K562 (cell line): ENCODE data around the gene ZNF598. TPM values are rescaled to one million over a fixed set of nuclear protein-coding genes. Genes with fewer than 3 reads are reported as not detected.

ENCODE experiments used
- BHLHE40 ChIP-seq: IDR thresholded peaks from 2 replicates; pipeline ENCODE4 v1.6.1; 2011; ENCODE audit warnings: low read length, improper control_type of control experiment
- CCNT2 ChIP-seq: IDR thresholded peaks from 2 replicates; pipeline ENCODE4 v1.6.1; 2011; ENCODE audit warnings: borderline replicate concordance, low read depth, mild to moderate bottlenecking, moderate library complexity, mixed read lengths, low read length; ENCODE audit not compliant: insufficient read length; ENCODE audit errors: extremely low read depth
- FOXK1 ChIP-seq: sonication (generic); formaldehyde crosslinking; IDR thresholded peaks from 2 replicates; pipeline ENCODE4 v1.8.0; 2022; ENCODE audit warnings: missing genetic modification reagents, mild to moderate bottlenecking, borderline replicate concordance
- FOXK2 ChIP-seq, 2 experiments: fragments of 450-650 bp; IDR thresholded peaks in 1 of 2; conservative IDR thresholded peaks in 1 of 2; 2 replicates each; pipeline ENCODE4 v1.6.1; 2016; ENCODE audit warnings: low read depth in 2 of 2, mild to moderate bottlenecking in 1 of 2
- FOXM1 ChIP-seq, 2 experiments: fragments of 450-650 bp in 1 of 2; sonication (generic) in 1 of 2; formaldehyde crosslinking in 1 of 2; IDR thresholded peaks; 2 replicates each; pipeline versions ENCODE4 v1.6.1 to v1.9.0; 2017 to 2022; ENCODE audit warnings: low read depth in 2 of 2, mild to moderate bottlenecking in 2 of 2, missing genetic modification reagents in 1 of 2, moderate library complexity in 1 of 2
- HCFC1 ChIP-seq: IDR thresholded peaks from 2 replicates; pipeline ENCODE4 v1.6.1; 2012; ENCODE audit warnings: low read depth, low read length, improper control_type of control experiment
- HSF4 ChIP-seq: fragments of 250-450 bp; sonication (Bioruptor Pico); IDR thresholded peaks from 2 replicates; pipeline ENCODE4 v2.1.2; 2022; ENCODE audit warnings: mild to moderate bottlenecking, moderate library complexity, borderline replicate concordance
- JUN ChIP-seq, 2 experiments: sonication (generic) in 1 of 2; formaldehyde crosslinking in 1 of 2; IDR thresholded peaks; 2 replicates each; pipeline versions ENCODE4 v1.6.1 to v1.8.0; 2012 to 2022; ENCODE audit warnings: borderline replicate concordance in 2 of 2, mild to moderate bottlenecking in 2 of 2, improper control_type of control experiment in 1 of 2, low read depth in 1 of 2, low read length in 1 of 2, missing genetic modification reagents in 1 of 2
- LARP7 ChIP-seq: fragments of 450-650 bp; IDR thresholded peaks from 2 replicates; pipeline ENCODE4 v1.6.1; 2016
- PHTF2 ChIP-seq: fragments of 250-450 bp; sonication (Bioruptor Pico); IDR thresholded peaks from 2 replicates; pipeline ENCODE4 v1.5.0; 2021; ENCODE audit warnings: mild to moderate bottlenecking
- SMAD4 ChIP-seq: fragments of 250-450 bp; sonication (Bioruptor Pico); conservative IDR thresholded peaks from 2 replicates; pipeline ENCODE4 v1.8.0; 2021; ENCODE audit warnings: inconsistent platforms, mild to moderate bottlenecking, moderate library complexity
- XRCC5 ChIP-seq: fragments of 200-400 bp; formaldehyde crosslinking; IDR thresholded peaks from 2 replicates; pipeline ENCODE4 v1.6.1; 2017; ENCODE audit warnings: low read depth, mild to moderate bottlenecking, low read length
- YY1 ChIP-seq, 3 experiments: IDR thresholded peaks; 2 replicates each; pipeline ENCODE4 v1.6.1; 2011; ENCODE audit warnings: low read length in 2 of 3, mild to moderate bottlenecking in 2 of 3, moderate library complexity in 2 of 3, borderline replicate concordance in 1 of 3, control low read depth in 1 of 3, low read depth in 1 of 3; ENCODE audit not compliant: insufficient read depth in 3 of 3, insufficient replicate concordance in 2 of 3, control insufficient read depth in 1 of 3, insufficient read length in 1 of 3; ENCODE audit errors: extremely low read depth in 1 of 3
- polyA plus RNA-seq, 8 experiments: library from polyadenylated mRNA; depleted of rRNA in 4 of 8; stranded (reverse) in 5 of 8; unstranded in 3 of 8; fragments of >200 nt; fragmentation: Nextera tagmentation in 2 of 8; fragmentation: Illumina TruSeq in 1 of 8; extraction: Ambion mirVana in 2 of 8; extraction: Trizol in 1 of 8; gene quantifications; 2 replicates each; pipeline versions ENCODE4 v1.2.1 to v1.2.3, GENCODE V29; 2011 to 2014; ENCODE audit warnings: inconsistent platforms in 1 of 8, missing spikeins in 1 of 8
- total RNA-seq, 7 experiments: library from RNA; depleted of rRNA in 6 of 7; stranded (reverse); fragments of >200 nt in 6 of 7; fragmentation: Illumina TruSeq in 2 of 7; extraction: Trizol in 2 of 7; gene quantifications; 2 replicates each; pipeline versions ENCODE4 v1.2.1 to v1.2.3, GENCODE V29; 2011 to 2021; ENCODE audit warnings: low replicate concordance in 1 of 7
- TF ChIP-seq, protein P1 (sequence below): sonication (generic); formaldehyde crosslinking; IDR thresholded peaks from 2 replicates; pipeline ENCODE4 v1.8.0; 2022; ENCODE audit warnings: mild to moderate bottlenecking, missing genetic modification reagents

The ZNF598 gene
- total and polyA plus RNA-seq, 9 of the 15 experiments (the other 6 are each of a cell fraction or from before 2014, with no cell fraction given) = 0.11 to 115 (median 29.6) TPM

DNA sequence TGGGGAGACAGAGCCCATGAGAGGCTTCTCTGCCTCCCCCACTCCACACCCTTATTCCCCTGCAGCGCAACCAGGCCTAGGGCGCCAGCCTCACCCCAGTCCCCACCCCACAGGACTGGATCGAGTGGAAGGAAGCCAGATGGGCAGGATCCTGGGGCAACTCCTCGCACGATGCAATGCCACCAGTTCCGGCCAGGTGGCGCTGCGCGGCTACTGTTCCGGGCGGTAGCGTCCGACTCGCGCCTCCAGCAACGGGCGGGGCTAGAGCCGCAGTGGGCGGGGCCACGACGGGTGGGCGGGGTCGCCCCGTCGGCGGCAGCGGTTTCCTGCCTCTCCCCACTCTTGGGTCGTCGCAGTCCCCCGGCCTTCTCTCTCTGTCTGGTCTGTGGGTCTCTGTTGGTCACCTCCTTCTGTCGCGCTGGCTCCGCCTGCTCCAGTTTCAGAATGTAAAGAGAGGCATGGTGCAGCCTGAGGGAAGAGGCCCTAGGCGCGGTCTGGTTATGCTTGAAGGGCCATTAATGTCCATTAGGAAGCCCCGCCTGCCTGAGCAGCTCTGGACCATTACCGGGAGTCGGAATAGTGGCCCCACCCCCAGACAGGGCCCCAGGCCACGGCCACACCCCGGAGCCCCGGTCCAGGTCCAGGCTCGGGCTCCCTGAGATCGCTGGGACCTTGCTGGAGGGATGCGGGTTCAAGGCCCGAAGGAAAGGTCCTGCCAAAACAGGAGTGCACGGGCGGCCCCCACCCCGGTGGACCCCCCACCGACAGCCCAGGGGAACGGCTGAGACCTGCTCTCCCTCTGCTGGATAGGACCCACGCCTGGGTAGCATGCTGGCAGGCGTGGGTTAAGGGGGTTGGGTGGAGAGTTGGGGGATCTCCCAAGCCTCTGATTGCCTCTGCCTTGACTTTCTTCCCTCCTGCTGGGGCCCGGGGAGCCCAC, 13.7 kb upstream of the ZNF598 start (continued):
- TF ChIP-seq LARP7 = no peak
- peak in 1 of 3 experiments; percentile 8 for TF ChIP-seq YY1 (IDR thresholded peaks at IDR 0.05; ENCODE audit: borderline replicate concordance in 1 of 3, control insufficient read depth in 1 of 3, extremely low read depth in 1 of 3, insufficient read depth in 3 of 3, insufficient read length in 1 of 3, insufficient replicate concordance in 2 of 3, low read depth in 1 of 3, low read length in 2 of 3)
- peak; percentile 41; the same call in 1 of the 2 replicates for TF ChIP-seq BHLHE40
- TF ChIP-seq, protein P1, sequence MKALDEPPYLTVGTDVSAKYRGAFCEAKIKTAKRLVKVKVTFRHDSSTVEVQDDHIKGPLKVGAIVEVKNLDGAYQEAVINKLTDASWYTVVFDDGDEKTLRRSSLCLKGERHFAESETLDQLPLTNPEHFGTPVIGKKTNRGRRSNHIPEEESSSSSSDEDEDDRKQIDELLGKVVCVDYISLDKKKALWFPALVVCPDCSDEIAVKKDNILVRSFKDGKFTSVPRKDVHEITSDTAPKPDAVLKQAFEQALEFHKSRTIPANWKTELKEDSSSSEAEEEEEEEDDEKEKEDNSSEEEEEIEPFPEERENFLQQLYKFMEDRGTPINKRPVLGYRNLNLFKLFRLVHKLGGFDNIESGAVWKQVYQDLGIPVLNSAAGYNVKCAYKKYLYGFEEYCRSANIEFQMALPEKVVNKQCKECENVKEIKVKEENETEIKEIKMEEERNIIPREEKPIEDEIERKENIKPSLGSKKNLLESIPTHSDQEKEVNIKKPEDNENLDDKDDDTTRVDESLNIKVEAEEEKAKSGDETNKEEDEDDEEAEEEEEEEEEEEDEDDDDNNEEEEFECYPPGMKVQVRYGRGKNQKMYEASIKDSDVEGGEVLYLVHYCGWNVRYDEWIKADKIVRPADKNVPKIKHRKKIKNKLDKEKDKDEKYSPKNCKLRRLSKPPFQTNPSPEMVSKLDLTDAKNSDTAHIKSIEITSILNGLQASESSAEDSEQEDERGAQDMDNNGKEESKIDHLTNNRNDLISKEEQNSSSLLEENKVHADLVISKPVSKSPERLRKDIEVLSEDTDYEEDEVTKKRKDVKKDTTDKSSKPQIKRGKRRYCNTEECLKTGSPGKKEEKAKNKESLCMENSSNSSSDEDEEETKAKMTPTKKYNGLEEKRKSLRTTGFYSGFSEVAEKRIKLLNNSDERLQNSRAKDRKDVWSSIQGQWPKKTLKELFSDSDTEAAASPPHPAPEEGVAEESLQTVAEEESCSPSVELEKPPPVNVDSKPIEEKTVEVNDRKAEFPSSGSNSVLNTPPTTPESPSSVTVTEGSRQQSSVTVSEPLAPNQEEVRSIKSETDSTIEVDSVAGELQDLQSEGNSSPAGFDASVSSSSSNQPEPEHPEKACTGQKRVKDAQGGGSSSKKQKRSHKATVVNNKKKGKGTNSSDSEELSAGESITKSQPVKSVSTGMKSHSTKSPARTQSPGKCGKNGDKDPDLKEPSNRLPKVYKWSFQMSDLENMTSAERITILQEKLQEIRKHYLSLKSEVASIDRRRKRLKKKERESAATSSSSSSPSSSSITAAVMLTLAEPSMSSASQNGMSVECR (CRISPR knock-in tag) = peak; percentile 86; the same call in 1 of the 2 replicates
- peak; percentile 44; the same call in 1 of the 2 replicates for TF ChIP-seq SMAD4
- TF ChIP-seq XRCC5 = peak; percentile 97
- no peak for TF ChIP-seq FOXK2 (conservative IDR thresholded peaks at IDR 0.05 in 1 of 2, IDR thresholded peaks at IDR 0.05 in 1 of 2; ENCODE audit: low read depth in 2 of 2)
- TF ChIP-seq CCNT2 = peak; percentile 56
- no peak for TF ChIP-seq HSF4 (CRISPR knock-in tag)
- 0 out of 2 replicates have a peak, but pooled peaks have one; percentile 12 for TF ChIP-seq JUN (IDR thresholded peaks at IDR 0.05; ENCODE audit: borderline replicate concordance, low read depth, low read length)
- TF ChIP-seq JUN (CRISPR knock-in tag; IDR thresholded peaks at IDR 0.05; ENCODE audit: borderline replicate concordance) = no peak
- no peak for TF ChIP-seq PHTF2 (CRISPR knock-in tag)
- 0 out of 2 replicates have a peak, but pooled peaks have one; percentile 20 for TF ChIP-seq FOXK1 (CRISPR knock-in tag)
- no peak for TF ChIP-seq FOXM1 (IDR thresholded peaks at IDR 0.05; ENCODE audit: low read depth)
- TF ChIP-seq FOXM1 (CRISPR knock-in tag; IDR thresholded peaks at IDR 0.05; ENCODE audit: low read depth) = no peak
- no peak for TF ChIP-seq HCFC1
